Lower leg skin (tissue), 4 donors: Measurements from ENCODE around the gene CAMTA1. TPM values are rescaled to one million over a fixed set of nuclear protein-coding genes. Genes with fewer than 3 reads are reported as not detected.

ENCODE experiments used
- DNase-seq, 2 donors: peaks; one replicate each; pipeline ENCODE4 v3.0.0-alpha.2; 2019; ENCODE audit warnings: low spot score in 2 of 2
- H3K4me3 ChIP-seq: fragments of 200-600 bp; sonication (generic); 2 replicates; pipeline ENCODE4 v1.5.1; 2017; ENCODE audit warnings: mild to moderate bottlenecking, low read depth; ENCODE audit not compliant: poor library complexity, severe bottlenecking
- CTCF ChIP-seq, 3 donors: fragments of 450-650 bp; IDR thresholded peaks; one replicate each; pipeline ENCODE4 v1.5.1; 2016; ENCODE audit warnings: antibody characterized with exemption in 3 of 3, mild to moderate bottlenecking in 3 of 3, moderate library complexity in 2 of 3
- POLR2A ChIP-seq, 2 donors: fragments of 450-650 bp; IDR thresholded peaks; one replicate each; pipeline ENCODE4 v1.6.1; 2016 to 2017; ENCODE audit warnings: antibody characterized with exemption in 2 of 2, mild to moderate bottlenecking in 1 of 2, moderate library complexity in 1 of 2
- WGBS, 2 donors: methylation state at CpG; one replicate each; pipeline ENCODE4 v1.1.5; 2018; 5-methylcytosine and 5-hydroxymethylcytosine counted together
- intact Hi-C: fragments of 100-400 bp; cut with DNase I; formaldehyde crosslinking; loops from one replicate; pipeline ENCODE4 v1.15.0; 2023; ENCODE audit warnings: low total_unique reads
- total RNA-seq, 4 donors: library from RNA; depleted of rRNA; stranded (reverse); fragments of >200 nt; gene quantifications; one replicate each; pipeline ENCODE4 v1.1.0, GENCODE V29; 2016

The CAMTA1 gene
- total RNA-seq, 4 donors from 2014 or later = 24.4 to 52.3 (median 32.9) TPM

GRCh38 chr1:6998267-6998666 is 213.0 kb downstream of the CAMTA1 start:
- intact Hi-C loops = no loop called here
- 61 to 62% methylated on average over 10 of the region's 10 CpGs for WGBS, 2 donors

GRCh38 chr1:6999826-7000225 is 214.6 kb downstream of the CAMTA1 start:
- peak in 1 of 2 donors; percentile 57 for DNase-seq
- intact Hi-C loops = no loop called here
- TF ChIP-seq CTCF (IDR thresholded peaks at IDR 0.05) = no peak
- no peak for TF ChIP-seq POLR2A (IDR thresholded peaks at IDR 0.05)
- no peak overlapping the region for H3K4me3 ChIP-seq
- WGBS, 2 donors = 85 to 90% methylated on average over 6 of the region's 6 CpGs

More at GRCh38 chr1:6998267-6998666, 213.0 kb downstream of the CAMTA1 start:
- no peak for DNase-seq
- no peak overlapping the region for H3K4me3 ChIP-seq
- TF ChIP-seq CTCF (IDR thresholded peaks at IDR 0.05) = no peak
- no peak for TF ChIP-seq POLR2A (IDR thresholded peaks at IDR 0.05)

DNA sequence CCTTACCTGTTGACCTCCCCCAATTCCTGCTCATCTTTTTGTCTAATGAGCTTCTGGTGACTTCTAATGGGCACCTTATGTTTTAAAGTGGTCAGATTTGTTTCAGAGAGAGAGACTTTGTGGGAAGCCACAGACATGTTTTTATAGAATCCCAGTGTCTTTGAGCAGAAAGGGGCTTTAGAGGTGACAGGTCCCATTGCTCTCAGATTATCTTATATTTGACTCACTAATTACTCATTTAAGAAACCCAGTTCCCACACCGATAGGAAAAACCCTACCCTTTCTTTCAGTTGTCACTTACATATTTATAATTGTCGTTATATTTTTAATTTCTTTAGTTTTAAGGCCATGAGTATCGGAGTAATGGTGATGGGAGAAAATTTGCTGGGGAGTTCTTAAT is 215.5 kb downstream of the CAMTA1 start:
- no peak for DNase-seq
- WGBS, 2 donors = 92 to 93% methylated on average over 3 of the region's 3 CpGs
- no peak for TF ChIP-seq CTCF (IDR thresholded peaks at IDR 0.05)
- TF ChIP-seq POLR2A (IDR thresholded peaks at IDR 0.05) = no peak
- intact Hi-C loops = no loop called here
- no peak overlapping the region for H3K4me3 ChIP-seq

DNA sequence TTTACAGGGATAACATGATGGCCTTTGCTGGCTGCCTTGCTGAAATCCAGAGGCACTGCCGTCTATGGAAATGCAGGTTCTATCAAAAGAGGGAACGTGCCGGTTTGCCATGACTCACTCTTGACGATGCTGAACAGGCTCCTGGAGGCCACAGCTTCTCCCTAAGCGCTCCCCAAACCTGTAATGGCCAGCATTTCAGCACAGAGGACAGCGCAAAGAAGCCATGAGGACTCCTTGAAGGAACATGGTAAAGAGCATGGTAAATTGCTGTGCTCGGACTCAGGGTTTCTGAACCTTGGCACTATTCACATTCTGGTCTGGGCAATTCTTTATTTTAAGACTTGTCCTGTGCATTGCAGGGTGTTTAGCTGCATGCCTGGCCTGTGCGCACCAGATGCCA is 217.5 kb downstream of the CAMTA1 start:
- WGBS, 2 donors = 82 to 89% methylated on average over 8 of the region's 8 CpGs
- DNase-seq = peak in 1 of 2 donors; percentile 37
- intact Hi-C loops = no loop called here
- H3K4me3 ChIP-seq = no peak overlapping the region
- TF ChIP-seq CTCF (IDR thresholded peaks at IDR 0.05) (no peak), POLR2A (IDR thresholded peaks at IDR 0.05) (no peak)

DNA sequence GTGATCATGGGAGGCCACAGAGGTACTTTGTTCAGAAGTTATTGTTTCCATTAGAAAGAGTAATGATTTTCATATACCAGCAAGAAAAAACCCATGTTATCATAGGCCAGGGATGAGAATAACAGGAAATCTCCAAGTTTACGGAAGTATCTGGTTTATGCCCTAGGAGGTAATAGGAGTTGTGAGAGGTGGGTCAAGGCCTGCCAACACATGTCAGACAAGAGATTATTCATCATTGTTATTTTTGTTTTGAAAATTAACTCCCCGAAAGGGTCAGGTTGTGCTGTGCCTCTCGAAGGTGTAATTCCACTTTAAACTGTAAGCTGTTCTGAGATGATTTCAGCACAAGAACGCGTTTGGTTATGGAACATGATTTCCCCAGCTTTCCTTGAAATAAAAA is 218.4 kb downstream of the CAMTA1 start:
- TF ChIP-seq CTCF (IDR thresholded peaks at IDR 0.05) (no peak), POLR2A (IDR thresholded peaks at IDR 0.05) (no peak)
- WGBS, 2 donors = 58 to 62% methylated on average over 5 of the region's 5 CpGs
- peak in 1 of 2 donors; percentile 17 for DNase-seq
- H3K4me3 ChIP-seq = no peak overlapping the region
- intact Hi-C loops = no loop called here

GRCh38 chr1:7004181-7004580 is 218.9 kb downstream of the CAMTA1 start:
- no peak for TF ChIP-seq CTCF (IDR thresholded peaks at IDR 0.05)
- TF ChIP-seq POLR2A (IDR thresholded peaks at IDR 0.05) = no peak
- intact Hi-C loops = no loop called here
- DNase-seq = peak in 1 of 2 donors; percentile 17
- no peak overlapping the region for H3K4me3 ChIP-seq
- 77 to 85% methylated on average over 1 of the region's 1 CpG for WGBS, 2 donors
